Renal cortical epithelial cell (primary cell): ENCODE data around the gene ABI3. TPM values are rescaled to one million over a fixed set of nuclear protein-coding genes. Genes with fewer than 3 reads are reported as not detected.

Source experiments
- DNase-seq: peaks from one replicate; pipeline ENCODE4 v3.0.0-alpha.2; 2011; ENCODE audit warnings: low read depth
- total RNA-seq: library from RNA; depleted of rRNA; stranded (reverse); fragments of >200 nt; gene quantifications from 2 replicates; pipeline ENCODE4 v1.2.3, GENCODE V29; 2014

The ABI3 gene
- total RNA-seq, 1 donor from 2014 or later: not detected

DNA sequence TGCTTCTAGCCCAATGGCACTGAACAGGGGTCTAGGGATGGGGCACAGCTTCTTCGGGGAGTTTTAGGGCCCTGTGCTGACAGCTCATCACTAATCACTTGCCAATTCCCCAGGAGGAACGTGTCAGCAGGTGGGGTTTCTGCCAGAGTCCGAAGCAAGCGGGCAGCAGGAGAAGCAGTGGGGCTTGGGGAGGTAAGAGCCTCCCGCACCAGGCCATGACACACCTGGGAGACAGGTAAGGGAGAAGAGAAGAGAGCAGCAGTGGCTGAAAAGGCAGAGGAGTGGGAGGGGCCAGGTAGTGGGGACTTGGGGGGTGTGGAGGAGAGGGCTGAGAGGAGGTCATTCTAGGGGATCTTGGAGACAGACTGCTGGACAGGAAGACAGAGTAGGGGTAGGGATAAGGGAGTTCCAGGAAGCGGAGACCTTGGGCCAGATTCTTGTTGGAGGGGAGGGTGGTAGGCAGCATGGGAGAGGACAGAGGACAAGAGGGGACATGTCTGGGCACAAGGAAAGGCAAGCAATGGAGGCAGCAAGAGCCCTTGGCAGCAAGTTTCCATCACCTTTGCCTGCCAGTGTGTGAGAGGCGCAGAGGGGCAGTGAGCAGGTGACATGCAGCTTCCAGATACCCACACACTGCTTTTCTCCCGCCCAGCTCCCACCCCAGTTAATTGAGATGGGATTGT lies 15.2 kb downstream of the ABI3 start:
- DNase-seq: no peak

DNA sequence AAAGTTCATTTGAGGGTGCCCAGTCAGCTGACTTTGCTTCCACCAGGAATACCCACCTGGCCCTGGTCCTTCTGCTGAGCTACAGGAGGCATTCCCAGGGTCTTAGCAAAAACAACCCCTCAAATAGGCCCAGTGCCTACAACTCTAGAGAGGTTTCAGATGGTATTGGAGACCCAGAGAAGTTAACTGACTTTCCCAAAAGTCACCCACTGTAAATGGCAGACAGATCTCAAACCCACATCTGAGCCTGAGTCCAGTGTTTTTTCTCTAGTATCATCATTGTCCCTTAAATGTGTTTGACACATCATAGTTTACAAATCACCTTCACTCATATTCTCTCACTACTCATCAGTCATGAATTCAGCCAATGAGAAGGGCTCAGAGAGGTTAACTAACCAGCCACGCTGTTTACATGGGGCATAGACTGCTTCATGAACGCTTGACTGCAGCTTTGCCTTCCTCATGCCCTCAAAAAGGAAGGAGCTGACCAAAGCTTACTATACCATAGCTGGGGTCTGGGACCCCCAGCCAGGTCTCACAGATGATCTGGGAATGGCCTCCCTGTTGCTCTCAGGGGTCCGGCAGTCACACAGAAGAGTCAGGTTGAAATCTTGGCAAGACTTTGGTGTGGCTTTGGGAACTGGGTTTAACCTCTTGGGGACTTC lies 16.4 kb downstream of the ABI3 start:
- no peak for DNase-seq

DNA sequence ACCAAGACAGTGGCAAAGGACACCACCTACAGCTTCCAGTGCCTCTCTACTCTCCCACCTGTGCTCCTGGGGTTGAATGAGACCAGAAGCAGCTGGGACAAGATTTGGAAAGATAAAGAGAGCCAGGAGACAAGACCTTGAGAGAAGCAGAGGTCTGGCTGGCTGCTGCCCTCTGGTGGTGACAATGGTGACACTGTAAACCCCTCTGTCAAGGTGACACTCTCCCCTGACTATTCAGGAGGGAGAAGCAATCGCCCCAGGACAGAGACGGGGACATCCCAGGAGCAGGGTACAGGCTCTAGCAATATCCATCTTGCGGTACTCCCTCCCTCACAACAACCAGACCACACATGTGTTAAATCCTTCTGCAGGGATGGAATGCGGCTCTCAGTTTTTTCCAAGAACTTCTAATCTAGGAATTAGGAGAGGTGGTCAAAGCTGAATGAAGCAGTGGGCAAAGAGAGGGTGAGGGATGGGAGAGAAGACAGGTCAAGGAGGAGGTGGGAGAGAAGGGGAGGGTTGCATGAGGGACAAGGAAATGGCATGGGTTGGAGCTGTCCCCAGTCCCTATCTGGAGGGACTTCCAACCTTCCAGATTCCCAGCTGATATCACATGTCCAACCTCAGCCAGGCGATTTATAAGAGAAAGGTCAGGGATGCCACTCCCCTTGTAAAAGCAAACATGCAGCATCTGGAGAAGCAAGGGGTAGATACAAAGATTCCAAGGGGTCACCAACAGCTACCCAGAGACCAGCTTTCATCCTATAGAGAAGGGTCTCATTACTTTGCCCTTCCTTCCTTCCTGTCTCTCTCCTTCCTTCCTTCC lies 17.1 kb downstream of the ABI3 start:
- DNase-seq: peak; percentile 50

DNA sequence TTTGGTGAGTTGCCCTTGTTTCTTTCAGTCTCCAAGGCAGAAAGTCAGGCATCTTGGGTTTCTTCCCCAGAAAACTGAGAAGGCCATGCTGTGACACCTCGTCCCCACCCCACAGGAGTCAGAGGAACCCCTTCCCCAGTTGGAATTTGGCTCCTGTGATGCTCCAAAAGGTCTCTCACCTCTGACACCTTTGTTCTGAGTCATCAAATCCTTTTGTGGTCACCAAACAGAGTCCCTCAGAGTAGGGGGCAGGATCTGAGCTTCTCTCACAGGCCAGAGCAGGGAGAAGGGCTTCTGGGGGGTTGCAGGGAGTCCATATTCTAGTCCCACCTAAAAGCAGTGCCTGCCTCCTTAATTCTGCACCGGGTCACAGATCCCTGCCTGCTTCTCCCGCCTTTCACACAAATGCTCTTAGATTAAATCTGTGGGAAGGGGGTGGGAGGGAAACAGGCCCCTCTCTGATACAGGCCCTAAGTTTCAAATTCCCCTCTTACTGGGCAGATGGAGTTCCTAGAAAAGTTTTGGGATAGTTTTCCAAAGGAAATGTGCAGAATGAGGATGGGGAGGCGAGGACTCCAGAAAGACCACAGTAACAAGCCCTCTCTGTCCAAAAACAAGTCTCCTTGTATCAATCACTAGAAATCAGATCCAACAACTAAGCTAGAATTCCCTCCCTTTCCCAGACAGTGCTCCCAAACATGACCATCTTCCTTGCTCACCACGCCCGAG lies 18.7 kb downstream of the ABI3 start:
- DNase-seq: no peak

DNA sequence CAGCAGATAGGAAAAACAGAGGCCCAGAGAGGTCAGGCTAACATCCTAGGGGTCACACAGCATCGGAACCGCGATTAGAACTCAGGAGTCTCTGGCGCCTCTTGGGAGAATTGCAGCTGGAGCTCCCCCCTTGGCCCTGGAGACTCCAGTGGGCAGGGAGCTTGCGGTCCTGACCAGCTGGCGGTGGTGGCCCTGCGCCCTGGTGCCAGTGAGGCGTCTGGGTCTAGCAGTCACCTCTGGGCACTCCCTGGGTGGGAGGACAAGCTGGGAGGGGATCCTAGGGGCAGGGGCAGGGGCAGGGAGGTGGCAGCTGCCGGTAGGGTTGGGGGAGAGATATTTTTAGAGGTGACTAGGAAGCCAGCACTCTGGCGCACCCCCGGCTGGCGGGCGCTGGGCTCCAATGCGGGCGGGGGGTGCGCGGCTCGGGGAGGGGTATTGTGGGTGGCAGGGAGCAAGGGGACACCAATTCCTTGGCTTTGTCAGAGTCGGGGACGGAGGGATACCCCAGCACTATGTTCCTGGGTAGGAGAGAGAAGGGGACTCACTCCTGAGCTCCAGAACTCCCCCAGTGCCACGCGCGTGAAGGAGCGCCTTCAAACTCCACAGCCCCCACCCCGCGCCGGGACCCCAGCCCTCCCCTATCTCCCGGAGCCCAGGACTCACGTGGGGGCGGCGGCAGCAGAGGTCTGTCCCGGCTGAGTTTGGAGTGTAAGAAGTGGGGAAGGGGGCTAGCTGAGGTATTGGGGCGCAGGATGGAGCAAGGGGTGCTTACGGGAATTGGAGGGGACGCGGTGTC lies 19.5 kb downstream of the ABI3 start:
- no peak for DNase-seq

DNA sequence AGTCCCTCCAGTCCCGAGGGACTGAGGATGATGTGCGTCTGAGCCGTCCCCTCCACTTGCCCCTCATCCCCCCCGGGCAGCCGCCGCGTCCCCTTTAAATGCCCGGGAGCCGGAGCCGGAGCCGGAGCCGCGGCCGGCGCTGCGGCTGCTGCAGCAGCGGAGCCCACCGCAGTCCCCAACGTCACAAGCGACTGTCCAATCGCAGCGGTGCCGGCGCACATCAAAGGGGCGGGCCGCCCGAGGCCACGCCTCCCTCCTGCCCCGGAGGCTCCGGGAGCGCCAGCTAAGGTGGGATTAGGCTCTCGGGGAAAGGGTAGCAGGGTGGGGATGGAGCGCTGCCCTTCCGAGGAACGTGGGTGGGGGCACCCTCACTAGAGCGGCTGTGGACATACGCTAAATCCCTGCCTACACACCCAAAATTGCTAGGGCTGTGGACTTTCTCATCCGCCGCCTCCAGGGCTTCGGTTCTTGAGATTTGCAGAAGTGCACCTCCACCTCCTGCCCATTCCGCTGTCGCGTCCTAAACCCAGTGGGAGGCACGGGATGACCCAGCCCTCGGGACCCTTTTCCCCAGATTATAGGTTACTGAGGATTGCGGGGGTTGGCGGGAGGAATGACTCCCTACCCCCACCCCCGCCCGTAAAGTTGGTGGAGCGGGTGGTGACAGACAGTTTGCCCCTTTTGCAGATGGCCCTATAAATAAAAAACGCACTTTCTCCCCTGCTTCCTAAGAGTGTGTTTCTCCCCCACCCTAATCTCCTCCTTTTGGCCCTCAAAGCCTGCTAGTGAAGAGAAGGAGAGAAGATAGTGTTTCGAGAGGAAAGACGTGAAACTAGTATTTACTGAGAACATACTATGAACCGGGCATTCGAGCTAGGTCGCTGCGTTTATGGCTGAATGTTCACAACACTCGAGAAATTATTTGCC lies 20.4 kb downstream of the ABI3 start, which contains the start of gene PHOSPHO1:
TSS of gene PHOSPHO1 (minus strand) at position 152 of the 927 bp plus-strand sequence. CDS start 4,096 bp downstream, outside the sequence.
- DNase-seq: peak; percentile 54

DNA sequence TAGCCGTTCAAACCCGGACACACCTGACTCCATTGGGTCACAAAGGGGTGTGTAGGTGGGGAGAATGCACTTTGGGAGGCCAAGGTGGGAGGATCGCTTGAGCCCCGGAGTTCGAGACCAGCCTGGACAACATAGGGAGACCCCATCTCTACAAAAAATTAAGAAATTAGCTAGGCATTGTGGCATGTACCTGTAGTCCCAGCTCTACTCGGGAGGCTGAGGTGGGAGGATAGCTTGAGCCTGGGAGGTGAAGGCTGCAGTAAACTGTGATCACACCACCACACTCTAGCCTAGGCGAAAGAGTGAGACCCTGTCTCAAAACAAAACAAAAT lies 21.0 kb downstream of the ABI3 start:
- no peak for DNase-seq

DNA sequence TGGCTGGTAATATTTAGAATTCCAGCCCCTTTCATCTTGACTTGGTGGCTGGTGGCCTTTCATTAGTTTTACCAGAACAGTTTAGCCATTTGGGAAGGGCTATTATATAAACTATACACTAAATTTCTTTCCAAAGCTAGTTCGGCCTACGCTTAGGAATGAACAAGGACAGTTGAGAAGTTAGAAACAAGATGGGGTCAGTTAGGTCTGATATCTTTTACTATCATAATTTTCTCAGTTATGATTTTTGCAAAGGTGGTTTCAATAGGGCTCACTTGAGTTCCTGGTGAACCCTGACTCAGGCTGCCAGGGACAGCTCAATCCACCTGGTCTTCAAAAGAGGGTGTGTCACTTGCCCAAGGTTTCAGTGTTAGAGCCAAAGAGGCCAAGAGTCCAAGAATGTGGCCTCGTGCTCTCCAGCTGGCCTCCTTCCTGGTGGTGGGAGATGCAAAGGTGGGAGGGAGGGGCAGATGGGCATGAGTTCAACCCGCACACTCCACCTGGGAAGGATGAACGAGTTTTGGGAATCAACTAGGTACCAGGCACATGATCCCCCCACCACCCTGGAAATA lies 24.1 kb downstream of the ABI3 start:
- no peak for DNase-seq

DNA sequence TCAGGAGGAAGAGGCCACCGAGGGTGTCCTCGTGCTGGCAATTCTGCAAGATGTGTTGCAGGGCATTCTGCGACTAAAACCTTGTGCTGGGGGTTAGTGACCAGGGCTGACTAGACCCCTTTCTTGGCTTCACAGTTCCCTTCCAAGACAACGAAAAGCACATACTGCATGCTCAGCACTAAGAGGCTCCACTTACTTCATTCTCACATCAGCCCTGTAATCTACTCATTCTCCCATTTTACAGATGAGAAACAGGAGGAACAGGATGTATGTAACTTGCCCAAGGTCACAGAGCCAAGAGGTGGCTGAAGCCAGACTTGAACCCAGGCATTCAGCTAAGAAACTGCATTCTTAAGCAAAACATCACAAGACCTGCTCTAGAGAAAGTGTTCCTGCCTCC lies 25.4 kb downstream of the ABI3 start:
- no peak for DNase-seq

DNA sequence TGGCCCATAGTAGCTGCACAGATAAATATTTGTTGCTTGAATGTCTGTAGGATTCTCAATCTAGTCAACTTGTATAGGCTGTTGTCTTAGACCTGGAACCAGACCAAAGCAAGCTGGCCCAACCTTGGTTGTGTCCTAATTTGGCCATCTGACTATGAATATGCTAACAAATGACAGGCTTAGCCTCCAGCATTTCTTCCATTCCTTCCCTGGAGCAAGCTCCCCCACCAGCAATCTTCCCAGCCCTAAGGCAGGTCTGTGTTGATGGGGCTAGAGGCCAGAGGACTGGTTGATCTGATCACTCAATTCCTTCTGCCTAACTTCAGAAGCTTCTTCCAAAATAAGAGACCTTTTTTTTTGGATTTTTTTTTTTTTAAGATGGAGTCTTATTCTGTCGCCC lies 29.5 kb downstream of the ABI3 start:
- no peak for DNase-seq

DNA sequence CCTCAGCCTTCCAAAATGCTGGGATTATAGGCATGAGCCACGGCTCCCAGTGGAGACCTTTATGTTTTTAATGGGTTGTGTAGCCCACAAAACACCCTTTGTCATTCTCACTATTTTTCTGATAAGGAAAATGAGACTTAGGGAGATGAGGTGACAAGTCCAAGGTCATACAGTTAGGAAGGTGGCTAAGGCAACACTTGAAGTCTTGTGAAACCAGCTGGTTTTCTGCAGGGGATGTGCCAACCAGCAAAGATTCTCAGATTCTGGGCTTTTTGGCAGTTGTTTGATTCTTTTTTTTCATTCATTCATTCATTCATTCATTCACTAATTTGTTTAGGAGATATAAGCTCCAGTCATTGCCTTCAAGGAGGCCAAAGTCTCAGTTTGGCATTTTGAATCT lies 30.1 kb downstream of the ABI3 start:
- DNase-seq: no peak

DNA sequence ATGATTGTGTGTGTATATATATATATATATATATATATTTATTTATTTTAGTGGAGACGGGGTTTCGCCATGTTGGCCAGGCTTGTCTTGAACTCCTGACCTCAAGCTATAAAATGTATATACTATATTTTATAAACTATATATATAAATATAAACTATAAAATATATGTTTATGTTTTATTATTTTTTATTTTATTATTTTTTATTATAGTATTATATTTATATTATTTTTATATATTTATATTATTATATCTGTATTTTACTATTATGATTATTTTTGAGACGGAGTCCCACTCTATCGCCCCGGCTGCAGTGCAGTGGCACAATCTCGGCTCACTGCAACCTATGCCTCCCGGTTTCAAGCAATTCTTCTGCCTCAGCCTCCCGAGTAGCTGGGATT lies 30.5 kb downstream of the ABI3 start:
- DNase-seq: no peak

DNA sequence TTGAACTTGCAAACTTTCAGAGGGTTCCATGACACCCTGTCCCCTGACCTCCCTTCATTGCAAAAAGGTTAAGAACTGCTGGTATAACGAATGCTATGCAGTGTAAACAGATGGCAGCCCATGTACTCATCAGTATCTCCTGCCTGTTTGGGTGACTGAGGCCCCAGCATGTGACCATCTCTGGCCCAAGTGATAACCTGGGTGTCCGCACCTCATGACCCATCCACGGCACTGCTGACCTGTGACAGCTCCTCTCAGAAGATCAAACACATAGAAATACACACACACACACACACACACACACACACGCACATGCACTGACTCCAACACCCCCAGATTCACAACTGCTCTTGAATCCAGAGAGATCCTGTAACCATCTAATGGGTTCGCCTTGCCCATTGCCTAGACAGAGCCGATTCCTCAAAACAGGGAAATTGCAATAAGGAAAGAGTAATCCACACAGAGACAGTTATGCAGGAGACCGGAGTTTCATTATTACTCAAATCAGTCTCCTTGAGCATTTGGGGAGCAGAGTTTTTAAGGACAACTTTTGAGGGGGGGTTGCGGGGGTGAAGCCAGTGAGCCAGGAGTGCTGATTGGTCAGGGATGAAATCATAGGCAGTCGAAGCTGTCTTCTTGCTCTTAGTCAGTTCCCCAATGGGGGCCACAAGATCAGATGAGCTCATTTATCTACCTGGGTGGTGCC lies 31.3 kb downstream of the ABI3 start:
- DNase-seq: no peak

DNA sequence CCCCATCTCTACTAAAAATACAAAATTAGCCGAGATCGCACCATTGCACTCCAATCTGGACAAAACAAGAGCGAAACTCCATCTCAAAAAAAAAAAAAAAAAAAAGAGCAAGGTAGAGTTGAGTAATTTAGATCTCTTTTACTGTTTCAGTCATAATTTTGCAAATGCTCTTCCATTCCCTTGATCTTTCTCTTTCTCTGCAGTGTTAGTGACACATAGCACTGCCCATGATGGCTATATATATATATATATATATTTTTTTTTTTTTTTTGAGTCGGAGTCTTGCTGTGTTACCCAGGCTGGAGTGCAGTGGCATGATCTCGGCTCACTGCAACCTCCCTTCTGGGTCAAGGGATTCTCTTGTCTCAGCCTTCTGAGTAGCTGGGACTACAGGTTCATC lies 32.3 kb downstream of the ABI3 start:
- no peak for DNase-seq

DNA sequence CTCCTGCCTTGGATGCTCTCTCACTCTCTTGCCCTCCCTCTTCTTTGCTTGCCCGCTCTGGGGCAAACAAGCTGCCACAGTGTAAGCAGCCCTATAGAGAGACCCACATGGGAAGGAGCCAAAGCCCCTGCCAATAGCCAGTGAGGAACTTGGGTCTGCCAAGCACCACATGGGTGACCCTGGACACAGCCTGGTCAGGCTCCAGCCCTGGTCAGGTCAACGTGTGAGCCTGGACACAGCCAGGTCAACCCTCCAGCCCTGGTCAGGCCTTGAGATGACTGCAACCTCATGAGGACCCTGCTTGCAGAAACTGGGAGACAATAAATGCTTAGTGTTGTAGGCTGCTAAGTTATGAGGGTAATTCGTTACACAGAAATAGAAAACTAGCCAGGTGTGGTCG lies 34.3 kb downstream of the ABI3 start:
- DNase-seq: no peak

DNA sequence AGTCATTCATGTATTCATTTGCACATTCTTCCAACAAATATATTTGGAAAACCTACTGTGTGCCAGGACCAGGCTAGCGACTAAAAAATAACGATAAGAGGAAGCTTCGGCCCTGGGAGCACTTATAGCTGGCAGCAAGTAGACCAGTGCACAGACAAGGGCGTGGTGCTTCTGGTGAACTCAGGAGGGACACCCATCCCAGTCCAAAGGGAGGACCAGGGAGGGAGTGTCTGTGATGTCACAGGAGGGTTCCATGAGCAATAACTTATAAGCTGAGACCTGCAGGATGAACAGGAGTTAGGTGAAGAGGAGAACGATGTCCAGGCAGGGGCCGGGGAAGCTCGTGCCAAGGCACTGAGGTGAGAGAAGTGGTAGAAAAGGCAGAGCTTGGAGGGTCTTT lies 37.4 kb downstream of the ABI3 start:
- DNase-seq: no peak

DNA sequence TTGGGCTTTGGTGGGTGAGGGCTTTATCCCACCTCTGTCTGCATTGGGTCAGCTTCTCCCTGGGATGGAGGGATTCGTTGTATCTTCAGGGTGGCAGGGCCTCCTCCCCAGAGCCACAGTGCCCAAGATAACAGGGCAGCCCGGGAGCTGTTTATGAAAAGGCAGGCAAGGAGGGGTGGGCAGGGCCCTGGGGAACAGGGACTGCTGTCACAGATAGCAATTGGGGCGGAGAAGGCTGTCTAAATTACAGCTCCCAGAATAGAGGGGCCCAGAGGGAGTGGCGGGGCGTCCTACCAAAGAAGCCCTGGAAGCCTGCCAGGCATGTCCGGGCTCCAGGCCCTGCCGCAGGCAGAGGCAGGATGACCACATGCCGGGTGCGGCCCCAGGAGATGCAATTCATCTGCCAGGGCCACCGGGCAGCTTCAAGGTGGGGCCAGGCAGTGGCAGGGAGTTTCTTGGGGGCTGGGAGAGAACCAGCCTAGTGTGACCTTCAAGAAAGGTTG lies 38.8 kb downstream of the ABI3 start:
- peak; percentile 15 for DNase-seq

DNA sequence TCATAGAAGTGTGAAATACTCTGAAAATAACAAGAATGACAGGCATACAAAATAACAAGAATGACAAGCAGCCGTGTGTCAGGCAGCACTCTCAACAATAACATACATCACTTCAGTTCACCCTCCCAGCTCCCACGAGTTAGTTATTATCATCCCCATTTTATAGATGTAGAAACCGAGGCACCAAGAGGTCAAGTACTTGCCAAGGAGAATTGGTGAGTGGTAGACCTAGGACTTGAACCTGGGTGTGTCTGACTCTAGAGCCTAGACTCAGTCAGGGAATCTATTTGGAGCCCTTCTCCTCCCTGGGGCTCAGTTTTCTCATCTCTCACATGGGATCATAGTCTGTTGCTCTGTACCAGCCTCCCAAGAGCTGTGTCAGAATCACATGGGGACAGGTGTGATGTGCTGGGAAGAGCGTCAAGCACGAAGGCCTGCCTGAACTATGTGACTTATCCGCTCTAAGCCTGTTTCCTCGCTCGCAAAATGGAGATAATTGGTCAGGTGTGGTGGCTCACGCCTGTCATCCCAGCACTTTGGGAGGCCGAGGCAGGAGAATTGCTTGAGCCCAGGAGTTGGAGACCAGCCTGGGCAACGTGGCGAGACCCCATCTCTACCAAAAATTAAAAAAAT lies 39.5 kb downstream of the ABI3 start:
- DNase-seq: no peak
